H9 (cell line): ENCODE data around the gene TMPRSS9. TPM values are rescaled to one million over a fixed set of nuclear protein-coding genes. Genes with fewer than 3 reads are reported as not detected.

Source experiments
- DNase-seq: peaks from one replicate; pipeline ENCODE4 v3.0.0-alpha.2; 2017
- H2AFZ ChIP-seq: one replicate; pipeline ENCODE4 v1.6.1; 2013; ENCODE audit warnings: mild to moderate bottlenecking, low read length, control low read depth, moderate library complexity
- H2AK5ac ChIP-seq: 2 replicates; pipeline ENCODE4 v1.6.1; 2013; ENCODE audit warnings: low read length, control low read depth, mixed read lengths; ENCODE audit not compliant: insufficient read length
- H2BK120ac ChIP-seq: one replicate; pipeline ENCODE4 v1.6.1; 2013; ENCODE audit warnings: low read depth, mild to moderate bottlenecking, low read length, control low read depth, inconsistent platforms; ENCODE audit not compliant: poor library complexity, severe bottlenecking
- H2BK12ac ChIP-seq: 2 replicates; pipeline ENCODE4 v1.6.1; 2013; ENCODE audit warnings: low read length, control low read depth, mixed read lengths, low read depth; ENCODE audit not compliant: insufficient read length
- H2BK15ac ChIP-seq: 2 replicates; pipeline ENCODE4 v1.6.1; 2013; ENCODE audit warnings: low read depth, low read length, control low read depth
- H2BK20ac ChIP-seq: one replicate; pipeline ENCODE4 v1.6.1; 2013; ENCODE audit warnings: low read depth, mild to moderate bottlenecking, low read length, control low read depth, inconsistent platforms; ENCODE audit not compliant: poor library complexity, severe bottlenecking
- H2BK5ac ChIP-seq: 2 replicates; pipeline ENCODE4 v1.6.1; 2013; ENCODE audit warnings: low read length, control low read depth, mixed read lengths; ENCODE audit not compliant: insufficient read length
- H3K14ac ChIP-seq: 2 replicates; pipeline ENCODE4 v1.6.1; 2013; ENCODE audit warnings: low read length, control low read depth; ENCODE audit not compliant: insufficient read depth
- H3K18ac ChIP-seq: 2 replicates; pipeline ENCODE4 v1.6.1; 2013; ENCODE audit warnings: low read depth, mild to moderate bottlenecking, mixed read lengths, low read length, control low read depth; ENCODE audit not compliant: insufficient read length
- H3K23ac ChIP-seq: 2 replicates; pipeline ENCODE4 v1.6.1; 2013; ENCODE audit warnings: low read length, control low read depth, mixed read lengths, low read depth; ENCODE audit not compliant: insufficient read length
- H3K23me2 ChIP-seq: 2 replicates; pipeline ENCODE4 v1.6.1; 2013; ENCODE audit warnings: low read depth, mild to moderate bottlenecking, mixed read lengths, low read length, control low read depth; ENCODE audit not compliant: insufficient read length, poor library complexity, severe bottlenecking
- H3K27ac ChIP-seq: 2 replicates; pipeline ENCODE4 v1.5.1; 2013; ENCODE audit warnings: low read length, control low read depth, mixed read lengths, low read depth; ENCODE audit not compliant: insufficient read length
- H3K27me3 ChIP-seq: 2 replicates; pipeline ENCODE4 v1.6.1; 2013; ENCODE audit warnings: low read length, control low read depth, inconsistent platforms; ENCODE audit not compliant: insufficient read depth
- H3K4ac ChIP-seq: 2 replicates; pipeline ENCODE4 v1.6.1; 2013; ENCODE audit warnings: low read depth, mild to moderate bottlenecking, control low read depth, inconsistent platforms, low read length, moderate library complexity
- H3K4me1 ChIP-seq: 2 replicates; pipeline ENCODE4 v1.6.1; 2013; ENCODE audit warnings: low read length, control low read depth, inconsistent platforms; ENCODE audit not compliant: insufficient read depth
- H3K4me2 ChIP-seq: 2 replicates; pipeline ENCODE4 v1.6.1; 2013; ENCODE audit warnings: low read length, control low read depth, mixed read lengths; ENCODE audit not compliant: insufficient read length, insufficient read depth
- H3K56ac ChIP-seq: 2 replicates; pipeline ENCODE4 v1.6.1; 2013; ENCODE audit warnings: low read depth, mild to moderate bottlenecking, mixed read lengths, low read length, control low read depth; ENCODE audit not compliant: insufficient read length
- H3K79me1 ChIP-seq: 2 replicates; pipeline ENCODE4 v1.6.1; 2013; ENCODE audit warnings: low read depth, mild to moderate bottlenecking, moderate library complexity, low read length, control low read depth, inconsistent platforms; ENCODE audit not compliant: insufficient read depth, poor library complexity, severe bottlenecking
- H3K79me2 ChIP-seq: 2 replicates; pipeline ENCODE4 v1.6.1; 2013; ENCODE audit warnings: low read length, control low read depth, inconsistent platforms; ENCODE audit not compliant: insufficient read depth
- H3K9ac ChIP-seq: 2 replicates; pipeline ENCODE4 v1.6.1; 2013; ENCODE audit warnings: low read length, control low read depth, mixed read lengths; ENCODE audit not compliant: insufficient read length; ENCODE audit errors: extremely low read depth
- H3K9me3 ChIP-seq: one replicate; pipeline ENCODE4 v1.6.1; 2013; ENCODE audit warnings: low read depth, low read length, inconsistent platforms; ENCODE audit not compliant: control insufficient read depth
- H3T11ph ChIP-seq: one replicate; pipeline ENCODE4 v1.6.1; 2013; ENCODE audit warnings: mild to moderate bottlenecking, low read length, control low read depth, inconsistent platforms
- H4K20me1 ChIP-seq: one replicate; pipeline ENCODE4 v1.6.1; 2013; ENCODE audit not compliant: control insufficient read depth, insufficient read length, insufficient read depth
- H4K5ac ChIP-seq: 2 replicates; pipeline ENCODE4 v1.6.1; 2013; ENCODE audit warnings: low read depth, mild to moderate bottlenecking, mixed read lengths, low read length, control low read depth; ENCODE audit not compliant: insufficient read length
- H4K8ac ChIP-seq: replicated peaks from 2 replicates; pipeline ENCODE4 v1.6.1; 2013; ENCODE audit warnings: low read length, control low read depth, mixed read lengths, low read depth; ENCODE audit not compliant: insufficient read length
- H4K91ac ChIP-seq: 2 replicates; pipeline ENCODE4 v1.6.1; 2013; ENCODE audit warnings: low read depth, mild to moderate bottlenecking, moderate library complexity, mixed read lengths, low read length, control low read depth; ENCODE audit not compliant: insufficient read length
- H3K27ac Mint-ChIP-seq, 3 experiments: 2 replicates in 2 of 3; 3 replicates in 1 of 3; pipeline ENCODE4 v1.8.0; 2020 to 2021; ENCODE audit warnings: mixed read lengths in 3 of 3, mild to moderate bottlenecking in 1 of 3, moderate library complexity in 1 of 3
- H3K27me3 Mint-ChIP-seq: 2 replicates; pipeline ENCODE4 v1.8.0; 2021; ENCODE audit warnings: low read depth, mild to moderate bottlenecking, moderate library complexity, mixed read lengths
- H3K36me3 Mint-ChIP-seq, 3 experiments: 2 replicates in 2 of 3; 3 replicates in 1 of 3; pipeline ENCODE4 v1.8.0; 2020 to 2021; ENCODE audit warnings: low read depth in 3 of 3, mixed read lengths in 3 of 3; ENCODE audit not compliant: insufficient read depth in 1 of 3
- H3K4me1 Mint-ChIP-seq, 2 experiments: 2 replicates each; pipeline ENCODE4 v1.8.0; 2020; ENCODE audit warnings: mixed read lengths in 2 of 2
- H3K4me3 Mint-ChIP-seq, 2 experiments: 2 replicates in 1 of 2; 3 replicates in 1 of 2; pipeline ENCODE4 v1.8.0; 2020 to 2021; ENCODE audit warnings: mild to moderate bottlenecking in 2 of 2, mixed read lengths in 2 of 2, moderate library complexity in 1 of 2
- H3K9me3 Mint-ChIP-seq, 2 experiments: 2 replicates in 1 of 2; 3 replicates in 1 of 2; pipeline ENCODE4 v1.8.0; 2020; ENCODE audit warnings: mild to moderate bottlenecking in 2 of 2, mixed read lengths in 2 of 2, moderate library complexity in 1 of 2
- WGBS: extraction: QIAGEN DNeasy Blood & Tissue Kit; methylation state at CpG from one replicate; pipeline ENCODE4 v1.1.7; 2013; ENCODE audit warnings: missing lambda C conversion rate, low lambda C conversion rate, mixed read lengths; ENCODE audit not compliant: insufficient read length; ENCODE audit errors: extremely low coverage; 5-methylcytosine and 5-hydroxymethylcytosine counted together
- total RNA-seq: library from RNA; stranded (reverse); gene quantifications from 2 replicates; pipeline ENCODE4 v1.2.1, GENCODE V29; 2021
- TF ChIP-seq, protein P1 (sequence below): fragments of 200-600 bp; sonication (generic); conservative IDR thresholded peaks from 3 replicates; pipeline ENCODE4 v1.8.0; 2021; ENCODE audit warnings: antibody characterized with exemption, mild to moderate bottlenecking

Gene TMPRSS9
- total RNA-seq, 1 experiment from 2014 or later, result 0.24 TPM

DNA sequence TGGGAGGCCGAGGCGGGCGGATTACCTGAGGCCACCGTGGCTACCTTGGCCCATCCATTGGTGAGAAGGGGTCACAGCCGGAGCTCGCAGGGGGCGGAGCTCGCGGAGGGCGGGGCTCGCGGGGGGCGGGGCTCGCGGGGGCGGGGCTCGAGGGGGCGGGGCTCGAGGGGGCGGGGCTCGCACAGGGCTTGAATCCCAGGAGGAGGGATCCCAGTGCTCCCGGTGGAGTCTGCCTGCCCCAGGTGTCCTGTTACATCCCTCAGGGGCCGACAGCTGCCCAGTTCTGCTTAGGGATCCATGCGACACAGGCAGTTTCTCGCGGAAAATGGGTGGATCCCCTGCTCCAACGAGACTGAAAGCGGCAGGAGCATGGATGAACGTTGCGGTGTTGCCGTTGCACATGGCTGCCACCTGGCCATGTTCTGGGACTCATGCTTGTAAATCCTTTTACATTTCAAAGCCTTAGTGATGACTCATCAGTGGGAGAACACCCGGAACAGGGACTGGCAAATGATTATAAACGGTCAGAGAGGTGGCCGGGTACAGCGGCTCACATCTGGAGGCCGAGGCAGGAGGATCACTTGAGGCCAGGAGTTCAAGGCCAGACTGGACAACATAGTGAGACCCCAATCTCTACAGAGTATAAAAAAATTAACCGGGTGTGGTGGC lies 25.1 kb downstream of the TMPRSS9 start:
- no peak overlapping the region for H2BK12ac ChIP-seq
- no peak overlapping the region for H3K27ac ChIP-seq
- no peak overlapping the region for H3K56ac ChIP-seq
- H3K27me3 Mint-ChIP-seq, result peaks cover 44% of the 10 kb centered on the region
- H2AFZ ChIP-seq, result no peak overlapping the region
- no peak overlapping the region for H3K14ac ChIP-seq
- no peak overlapping the region for H2BK120ac ChIP-seq
- no peak overlapping the region for H2BK15ac ChIP-seq
- H3K79me1 ChIP-seq, result no peaks in the 10 kb centered on the region
- no CpG with 5 or more reads among the region's 37 CpGs for WGBS
- no peaks in the 10 kb centered on the region for H3K9me3 ChIP-seq
- peak overlapping the region in 2 of 3 experiments; percentile 63; a peak in 2 of 7 replicates for H3K27ac Mint-ChIP-seq
- peak overlapping the region; percentile 74 for H3K18ac ChIP-seq
- H3K23ac ChIP-seq, result no peak overlapping the region
- no peak overlapping the region for H2BK20ac ChIP-seq
- H3K4me2 ChIP-seq, result peak overlapping the region; percentile 22
- no peak overlapping the region for H4K91ac ChIP-seq
- H2BK5ac ChIP-seq, result no peak overlapping the region
- no peak overlapping the region for H4K5ac ChIP-seq
- H3K4ac ChIP-seq, result no peak overlapping the region
- TF ChIP-seq, protein P1, sequence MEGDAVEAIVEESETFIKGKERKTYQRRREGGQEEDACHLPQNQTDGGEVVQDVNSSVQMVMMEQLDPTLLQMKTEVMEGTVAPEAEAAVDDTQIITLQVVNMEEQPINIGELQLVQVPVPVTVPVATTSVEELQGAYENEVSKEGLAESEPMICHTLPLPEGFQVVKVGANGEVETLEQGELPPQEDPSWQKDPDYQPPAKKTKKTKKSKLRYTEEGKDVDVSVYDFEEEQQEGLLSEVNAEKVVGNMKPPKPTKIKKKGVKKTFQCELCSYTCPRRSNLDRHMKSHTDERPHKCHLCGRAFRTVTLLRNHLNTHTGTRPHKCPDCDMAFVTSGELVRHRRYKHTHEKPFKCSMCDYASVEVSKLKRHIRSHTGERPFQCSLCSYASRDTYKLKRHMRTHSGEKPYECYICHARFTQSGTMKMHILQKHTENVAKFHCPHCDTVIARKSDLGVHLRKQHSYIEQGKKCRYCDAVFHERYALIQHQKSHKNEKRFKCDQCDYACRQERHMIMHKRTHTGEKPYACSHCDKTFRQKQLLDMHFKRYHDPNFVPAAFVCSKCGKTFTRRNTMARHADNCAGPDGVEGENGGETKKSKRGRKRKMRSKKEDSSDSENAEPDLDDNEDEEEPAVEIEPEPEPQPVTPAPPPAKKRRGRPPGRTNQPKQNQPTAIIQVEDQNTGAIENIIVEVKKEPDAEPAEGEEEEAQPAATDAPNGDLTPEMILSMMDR, result no peak
- peaks cover 9 to 13% of the 10 kb centered on the region in 2 experiments for H3K9me3 Mint-ChIP-seq
- no peak overlapping the region for H2AK5ac ChIP-seq
- H4K8ac ChIP-seq, result no peak overlapping the region
- H3K79me2 ChIP-seq, result no peaks in the 10 kb centered on the region
- DNase-seq, result peak; percentile 96
- no peaks in the 10 kb centered on the region for H3K4me1 ChIP-seq
- H3K23me2 ChIP-seq, result no peaks in the 10 kb centered on the region
- no peak overlapping the region for H3K9ac ChIP-seq
- H3T11ph ChIP-seq, result no peak overlapping the region
- peak overlapping the region; percentile 15 to 32; a peak in 2 of 5 replicates for H3K4me3 Mint-ChIP-seq
- H3K36me3 Mint-ChIP-seq, result no peaks in the 10 kb centered on the region; a peak in 1 of 7 replicates
- peaks cover 3% of the 10 kb centered on the region in 2 experiments; a peak in 2 of 4 replicates for H3K4me1 Mint-ChIP-seq
- no peaks in the 10 kb centered on the region; the same call in 1 of the 2 replicates for H3K27me3 ChIP-seq
- H4K20me1 ChIP-seq, result no peaks in the 10 kb centered on the region
